GM23338 (cell line): ENCODE results near the gene CDK5. TPM values are rescaled to one million over a fixed set of nuclear protein-coding genes. Genes with fewer than 3 reads are reported as not detected.

ENCODE experiments used
- EZH2phosphoT487 ChIP-seq: fragments of 200-600 bp; sonication (generic); IDR thresholded peaks from one replicate; pipeline ENCODE4 v1.8.1; 2018; ENCODE audit warnings: antibody characterized with exemption; ENCODE audit not compliant: unreplicated experiment
- JUNB ChIP-seq: IDR thresholded peaks from one replicate; pipeline ENCODE4 v1.6.1; 2016; ENCODE audit warnings: antibody characterized with exemption; ENCODE audit not compliant: unreplicated experiment
- NANOG ChIP-seq: IDR thresholded peaks from 2 replicates; pipeline ENCODE4 v1.6.1; 2016; ENCODE audit warnings: antibody characterized with exemption, borderline replicate concordance
- REST ChIP-seq: IDR thresholded peaks from one replicate; pipeline ENCODE4 v1.6.1; 2018; ENCODE audit warnings: antibody characterized with exemption; ENCODE audit not compliant: unreplicated experiment
- ZNF114 ChIP-seq: fragments of 250-450 bp; sonication (Bioruptor Pico); IDR thresholded peaks from 2 replicates; pipeline ENCODE4 v1.5.0; 2020; ENCODE audit warnings: mild to moderate bottlenecking, moderate library complexity
- polyA plus RNA-seq: library from polyadenylated mRNA; unstranded; fragments of >200 nt; fragmentation: Nextera tagmentation; extraction: Ambion mirVana; gene quantifications from 2 replicates; pipeline ENCODE4 v1.2.1, GENCODE V29; 2016
- total RNA-seq: library from RNA; depleted of rRNA; stranded (reverse); fragments of >200 nt; shearing (Covaris generic); gene quantifications from 2 replicates; pipeline ENCODE4 v1.2.3, GENCODE V29; 2014
- TF ChIP-seq, protein P1 (sequence below): fragments of 250-450 bp; sonication (Bioruptor Pico); IDR thresholded peaks from 2 replicates; pipeline ENCODE4 v1.5.0; 2020; ENCODE audit warnings: mild to moderate bottlenecking, moderate library complexity

The CDK5 gene
- total and polyA plus RNA-seq, 2 experiments from 2014 or later, result 19.8 to 27.1 TPM

- TF ChIP-seq, protein P1, sequence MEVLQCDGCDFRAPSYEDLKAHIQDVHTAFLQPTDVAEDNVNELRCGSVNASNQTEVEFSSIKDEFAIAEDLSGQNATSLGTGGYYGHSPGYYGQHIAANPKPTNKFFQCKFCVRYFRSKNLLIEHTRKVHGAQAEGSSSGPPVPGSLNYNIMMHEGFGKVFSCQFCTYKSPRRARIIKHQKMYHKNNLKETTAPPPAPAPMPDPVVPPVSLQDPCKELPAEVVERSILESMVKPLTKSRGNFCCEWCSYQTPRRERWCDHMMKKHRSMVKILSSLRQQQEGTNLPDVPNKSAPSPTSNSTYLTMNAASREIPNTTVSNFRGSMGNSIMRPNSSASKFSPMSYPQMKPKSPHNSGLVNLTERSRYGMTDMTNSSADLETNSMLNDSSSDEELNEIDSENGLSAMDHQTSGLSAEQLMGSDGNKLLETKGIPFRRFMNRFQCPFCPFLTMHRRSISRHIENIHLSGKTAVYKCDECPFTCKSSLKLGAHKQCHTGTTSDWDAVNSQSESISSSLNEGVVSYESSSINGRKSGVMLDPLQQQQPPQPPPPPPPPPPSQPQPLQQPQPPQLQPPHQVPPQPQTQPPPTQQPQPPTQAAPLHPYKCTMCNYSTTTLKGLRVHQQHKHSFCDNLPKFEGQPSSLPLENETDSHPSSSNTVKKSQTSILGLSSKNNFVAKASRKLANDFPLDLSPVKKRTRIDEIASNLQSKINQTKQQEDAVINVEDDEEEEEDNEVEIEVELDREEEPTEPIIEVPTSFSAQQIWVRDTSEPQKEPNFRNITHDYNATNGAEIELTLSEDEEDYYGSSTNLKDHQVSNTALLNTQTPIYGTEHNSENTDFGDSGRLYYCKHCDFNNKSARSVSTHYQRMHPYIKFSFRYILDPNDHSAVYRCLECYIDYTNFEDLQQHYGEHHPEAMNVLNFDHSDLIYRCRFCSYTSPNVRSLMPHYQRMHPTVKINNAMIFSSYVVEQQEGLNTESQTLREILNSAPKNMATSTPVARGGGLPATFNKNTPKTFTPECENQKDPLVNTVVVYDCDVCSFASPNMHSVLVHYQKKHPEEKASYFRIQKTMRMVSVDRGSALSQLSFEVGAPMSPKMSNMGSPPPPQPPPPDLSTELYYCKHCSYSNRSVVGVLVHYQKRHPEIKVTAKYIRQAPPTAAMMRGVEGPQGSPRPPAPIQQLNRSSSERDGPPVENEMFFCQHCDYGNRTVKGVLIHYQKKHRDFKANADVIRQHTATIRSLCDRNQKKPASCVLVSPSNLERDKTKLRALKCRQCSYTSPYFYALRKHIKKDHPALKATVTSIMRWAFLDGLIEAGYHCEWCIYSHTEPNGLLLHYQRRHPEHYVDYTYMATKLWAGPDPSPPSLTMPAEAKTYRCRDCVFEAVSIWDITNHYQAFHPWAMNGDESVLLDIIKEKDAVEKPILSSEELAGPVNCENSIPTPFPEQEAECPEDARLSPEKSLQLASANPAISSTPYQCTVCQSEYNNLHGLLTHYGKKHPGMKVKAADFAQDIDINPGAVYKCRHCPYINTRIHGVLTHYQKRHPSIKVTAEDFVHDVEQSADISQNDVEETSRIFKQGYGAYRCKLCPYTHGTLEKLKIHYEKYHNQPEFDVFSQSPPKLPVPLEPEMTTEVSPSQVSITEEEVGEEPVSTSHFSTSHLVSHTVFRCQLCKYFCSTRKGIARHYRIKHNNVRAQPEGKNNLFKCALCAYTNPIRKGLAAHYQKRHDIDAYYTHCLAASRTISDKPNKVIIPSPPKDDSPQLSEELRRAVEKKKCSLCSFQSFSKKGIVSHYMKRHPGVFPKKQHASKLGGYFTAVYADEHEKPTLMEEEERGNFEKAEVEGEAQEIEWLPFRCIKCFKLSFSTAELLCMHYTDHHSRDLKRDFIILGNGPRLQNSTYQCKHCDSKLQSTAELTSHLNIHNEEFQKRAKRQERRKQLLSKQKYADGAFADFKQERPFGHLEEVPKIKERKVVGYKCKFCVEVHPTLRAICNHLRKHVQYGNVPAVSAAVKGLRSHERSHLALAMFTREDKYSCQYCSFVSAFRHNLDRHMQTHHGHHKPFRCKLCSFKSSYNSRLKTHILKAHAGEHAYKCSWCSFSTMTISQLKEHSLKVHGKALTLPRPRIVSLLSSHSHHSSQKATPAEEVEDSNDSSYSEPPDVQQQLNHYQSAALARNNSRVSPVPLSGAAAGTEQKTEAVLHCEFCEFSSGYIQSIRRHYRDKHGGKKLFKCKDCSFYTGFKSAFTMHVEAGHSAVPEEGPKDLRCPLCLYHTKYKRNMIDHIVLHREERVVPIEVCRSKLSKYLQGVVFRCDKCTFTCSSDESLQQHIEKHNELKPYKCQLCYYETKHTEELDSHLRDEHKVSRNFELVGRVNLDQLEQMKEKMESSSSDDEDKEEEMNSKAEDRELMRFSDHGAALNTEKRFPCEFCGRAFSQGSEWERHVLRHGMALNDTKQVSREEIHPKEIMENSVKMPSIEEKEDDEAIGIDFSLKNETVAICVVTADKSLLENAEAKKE (CRISPR knock-in tag), result no peak
- TF ChIP-seq EZH2phosphoT487 (no peak), NANOG (no peak), ZNF114 (CRISPR knock-in tag) (no peak), REST (no peak), JUNB (no peak)
These were observed 10.8 kb downstream of the CDK5 start (continued) for GRCh38 chr7:151046603-151047573.
